HEK293 (cell line): Measurements from ENCODE around the gene CPXM2.

ENCODE experiments used
- CTCF ChIA-PET: fragments of 350-600 bp; formaldehyde crosslinking; extraction: SDS; loops from one replicate; lab custom pipeline; 2021; ENCODE audit warnings: antibody characterized with exemption; lab: Yijun Ruan, JAX
- POLR2A ChIA-PET: fragments of 300-600 bp; formaldehyde crosslinking; extraction: SDS; loops from one replicate; lab custom pipeline; 2020; ENCODE audit warnings: antibody characterized with exemption, inconsistent platforms; lab: Yijun Ruan, JAX
- H3K27ac ChIP-seq: fragments of 200-500 bp; sonication (Bioruptor generic); 2 replicates; pipeline ENCODE4 v1.5.1; 2014; ENCODE audit warnings: low read depth, low read length, control low read depth, inconsistent platforms; ENCODE audit errors: extremely low read depth
- H3K36me3 ChIP-seq, 2 experiments: fragments of 200-500 bp in 1 of 2; sonication (Bioruptor generic) in 1 of 2; 1 replicate in 1 of 2; 2 replicates in 1 of 2; pipeline ENCODE4 v1.5.1; 2014 to 2017; ENCODE audit warnings: inconsistent platforms in 2 of 2, low read length in 2 of 2; ENCODE audit not compliant: control insufficient read depth in 2 of 2, insufficient read depth in 1 of 2
- H3K4me1 ChIP-seq: fragments of 200-500 bp; sonication (Bioruptor generic); 2 replicates; pipeline ENCODE4 v1.5.1; 2014; ENCODE audit warnings: mild to moderate bottlenecking, low read length, inconsistent platforms; ENCODE audit not compliant: control insufficient read depth, insufficient read depth
- H3K4me3 ChIP-seq: 2 replicates; pipeline ENCODE4 v1.5.1; 2011; ENCODE audit warnings: low read depth, mild to moderate bottlenecking, control low read depth, low read length, moderate library complexity
- H3K9me3 ChIP-seq: fragments of 200-500 bp; sonication (Bioruptor generic); 2 replicates; pipeline ENCODE4 v1.5.1; 2014; ENCODE audit warnings: low read depth, low read length, inconsistent platforms; ENCODE audit not compliant: control insufficient read depth, insufficient read depth
- BCL11A ChIP-seq: fragments of 450-650 bp; formaldehyde crosslinking; IDR thresholded peaks from 2 replicates; pipeline ENCODE4 v1.5.1; 2016; ENCODE audit warnings: low read depth, missing biosample characterization, missing genetic modification characterization
- KLF10 ChIP-seq: fragments of 450-650 bp; IDR thresholded peaks from 2 replicates; pipeline ENCODE4 v1.5.1; 2018; ENCODE audit warnings: missing biosample characterization, mild to moderate bottlenecking, missing genetic modification characterization
- WT1 ChIP-seq: fragments of 450-650 bp; formaldehyde crosslinking; IDR thresholded peaks from 2 replicates; pipeline ENCODE4 v1.5.1; 2016; ENCODE audit warnings: missing biosample characterization, missing genetic modification characterization
- ZBTB1 ChIP-seq: fragments of 450-650 bp; formaldehyde crosslinking; IDR thresholded peaks from 2 replicates; pipeline ENCODE4 v1.5.1; 2016; ENCODE audit warnings: missing biosample characterization, missing genetic modification characterization
- ZBTB11 ChIP-seq: fragments of 450-650 bp; formaldehyde crosslinking; conservative IDR thresholded peaks from 2 replicates; pipeline ENCODE4 v1.5.1; 2016; ENCODE audit warnings: low read depth, missing biosample characterization, missing genetic modification characterization
- ZBTB21 ChIP-seq: fragments of 450-650 bp; formaldehyde crosslinking; IDR thresholded peaks from 2 replicates; pipeline ENCODE4 v1.5.1; 2017; ENCODE audit warnings: missing biosample characterization, missing genetic modification characterization
- ZBTB8A ChIP-seq: fragments of 450-650 bp; formaldehyde crosslinking; IDR thresholded peaks from 2 replicates; pipeline ENCODE4 v1.5.1; 2016; ENCODE audit warnings: missing biosample characterization, missing genetic modification characterization
- ZFP3 ChIP-seq: fragments of 450-650 bp; formaldehyde crosslinking; IDR thresholded peaks from 2 replicates; pipeline ENCODE4 v1.5.1; 2016; ENCODE audit warnings: low read depth, missing biosample characterization, missing genetic modification characterization
- ZFP37 ChIP-seq: fragments of 450-650 bp; formaldehyde crosslinking; IDR thresholded peaks from 2 replicates; pipeline ENCODE4 v1.5.1; 2016; ENCODE audit warnings: missing biosample characterization, missing genetic modification characterization
- ZNF112 ChIP-seq: fragments of 450-650 bp; formaldehyde crosslinking; IDR thresholded peaks from 2 replicates; pipeline ENCODE4 v1.5.0; 2017; ENCODE audit warnings: missing biosample characterization, missing genetic modification characterization
- ZNF121 ChIP-seq: fragments of 450-650 bp; formaldehyde crosslinking; IDR thresholded peaks from 2 replicates; pipeline ENCODE4 v1.5.1; 2016; ENCODE audit warnings: missing biosample characterization, missing genetic modification characterization
- ZNF146 ChIP-seq: fragments of 450-650 bp; formaldehyde crosslinking; IDR thresholded peaks from 2 replicates; pipeline ENCODE4 v1.5.1; 2016; ENCODE audit warnings: missing biosample characterization, missing genetic modification characterization
- ZNF214 ChIP-seq: fragments of 450-650 bp; formaldehyde crosslinking; IDR thresholded peaks from 2 replicates; pipeline ENCODE4 v1.5.1; 2017; ENCODE audit warnings: missing biosample characterization, mild to moderate bottlenecking, missing genetic modification characterization, borderline replicate concordance
- ZNF223 ChIP-seq: fragments of 450-650 bp; formaldehyde crosslinking; IDR thresholded peaks from 2 replicates; pipeline ENCODE4 v1.5.1; 2016; ENCODE audit warnings: missing biosample characterization, missing genetic modification characterization
- ZNF292 ChIP-seq: fragments of 450-650 bp; formaldehyde crosslinking; IDR thresholded peaks from 2 replicates; pipeline ENCODE4 v1.5.1; 2016; ENCODE audit warnings: low read depth, missing biosample characterization, missing genetic modification characterization, borderline replicate concordance
- ZNF426 ChIP-seq: fragments of 450-650 bp; formaldehyde crosslinking; IDR thresholded peaks from 2 replicates; pipeline ENCODE4 v1.5.1; 2017; ENCODE audit warnings: missing biosample characterization, missing genetic modification characterization, mild to moderate bottlenecking, inconsistent platforms, moderate library complexity
- ZNF521 ChIP-seq: fragments of 450-650 bp; formaldehyde crosslinking; IDR thresholded peaks from 2 replicates; pipeline ENCODE4 v1.5.1; 2017; ENCODE audit warnings: missing biosample characterization, mild to moderate bottlenecking, missing genetic modification characterization
- ZNF549 ChIP-seq: fragments of 450-650 bp; IDR thresholded peaks from 2 replicates; pipeline ENCODE4 v1.5.1; 2018; ENCODE audit warnings: missing biosample characterization, missing genetic modification characterization, mild to moderate bottlenecking, inconsistent platforms, moderate library complexity
- ZNF558 ChIP-seq: fragments of 450-650 bp; formaldehyde crosslinking; IDR thresholded peaks from 2 replicates; pipeline ENCODE4 v1.5.1; 2016; ENCODE audit warnings: missing biosample characterization, missing genetic modification characterization
- ZNF580 ChIP-seq: fragments of 450-650 bp; formaldehyde crosslinking; IDR thresholded peaks from 2 replicates; pipeline ENCODE4 v1.5.1; 2016; ENCODE audit warnings: missing biosample characterization, missing genetic modification characterization
- ZNF585B ChIP-seq: fragments of 450-650 bp; formaldehyde crosslinking; IDR thresholded peaks from 2 replicates; pipeline ENCODE4 v1.5.1; 2016; ENCODE audit warnings: missing biosample characterization, missing genetic modification characterization
- ZNF610 ChIP-seq: fragments of 450-650 bp; formaldehyde crosslinking; IDR thresholded peaks from 2 replicates; pipeline ENCODE4 v1.5.1; 2016; ENCODE audit warnings: missing biosample characterization, missing genetic modification characterization, borderline replicate concordance
- ZNF639 ChIP-seq: fragments of 450-650 bp; formaldehyde crosslinking; IDR thresholded peaks from 2 replicates; pipeline ENCODE4 v1.5.1; 2016; ENCODE audit warnings: missing biosample characterization, missing genetic modification characterization

Gene CPXM2

GRCh38 chr10:123896246-123896927 lies 4.8 kb upstream of the CPXM2 start:
- POLR2A ChIA-PET, result no interaction called here
- H3K9me3 ChIP-seq, result peaks cover 3% of the 10 kb centered on the region
- no peaks in the 10 kb centered on the region for H3K36me3 ChIP-seq
- no peak overlapping the region for H3K4me3 ChIP-seq
- H3K4me1 ChIP-seq, result no peaks in the 10 kb centered on the region
- TF ChIP-seq ZNF639 (tag by site-specific recombination) (no peak), ZNF610 (tag by site-specific recombination) (no peak), ZNF214 (tag by site-specific recombination) (no peak), ZNF292 (tag by site-specific recombination) (no peak), KLF10 (no peak), ZNF146 (no peak), ZNF549 (tag by site-specific recombination) (no peak), ZNF112 (tag by site-specific recombination) (no peak)
- no peak overlapping the region for H3K27ac ChIP-seq
- CTCF ChIA-PET, result interaction anchor here (0.5 to 2.4 kb wide), 12 partner anchors 10 to 1581 kb away, joined by 3 to 12 read pairs (median 4); no protein-coding TSS in a partner anchor

GRCh38 chr10:123893651-123894050 lies 2.0 kb upstream of the CPXM2 start:
- Histone ChIP-seq H3K4me1 (no peaks in the 10 kb centered on the region), H3K36me3 (no peaks in the 10 kb centered on the region), H3K9me3 (no peaks in the 10 kb centered on the region), H3K27ac (no peak overlapping the region), H3K4me3 (no peak overlapping the region)
- CTCF ChIA-PET, result no interaction called here
- no peak for TF ChIP-seq ZNF580 (tag by site-specific recombination)
- TF ChIP-seq ZNF121 (tag by site-specific recombination), result no peak
- TF ChIP-seq ZFP3 (tag by site-specific recombination), result no peak
- no peak for TF ChIP-seq ZNF521 (tag by site-specific recombination)
- TF ChIP-seq ZBTB11 (tag by site-specific recombination), result no peak
- TF ChIP-seq ZNF223 (tag by site-specific recombination), result no peak
- no peak for TF ChIP-seq ZNF558 (tag by site-specific recombination)
- no peak for TF ChIP-seq ZBTB8A (tag by site-specific recombination)
- TF ChIP-seq ZNF585B, result no peak
- TF ChIP-seq ZFP37, result no peak
- TF ChIP-seq BCL11A (tag by site-specific recombination), result no peak
- TF ChIP-seq ZNF426 (tag by site-specific recombination), result no peak
- TF ChIP-seq ZBTB1 (tag by site-specific recombination), result no peak
- TF ChIP-seq WT1 (tag by site-specific recombination), result no peak
- TF ChIP-seq ZBTB21 (tag by site-specific recombination), result no peak
- POLR2A ChIA-PET, result no interaction called here
